ENCODE results near the gene SMPDL3A.

- no peak for TF ChIP-seq REST (IDR thresholded peaks at IDR 0.05; ENCODE audit: insufficient read depth in 1 of 2, low read depth in 2 of 2, low read length in 1 of 2)
- peak; percentile 72 for TF ChIP-seq CTCF (IDR thresholded peaks at IDR 0.05)
- TF ChIP-seq POLR2AphosphoS5 (IDR thresholded peaks at IDR 0.05; ENCODE audit: low read depth, low read length) = no peak
- TF ChIP-seq TCF7L2 (IDR thresholded peaks at IDR 0.05; ENCODE audit: low read depth, low read length) = no peak
Observed at GRCh38 chr6:122839472-122839871, 50.4 kb downstream of the SMPDL3A start.

All from Panc1 (cell line).